HG03520 (cell line): ENCODE data around the gene PLCB4.
"Not testable (repeated sequence)": the region's sequence is repeated elsewhere in the genome, so short reads cannot be mapped to it uniquely, and the experiment has no call there.

Experiments
- ATAC-seq: cut with Tn5 transposase; IDR thresholded peaks from one replicate; pipeline ENCODE4 v1.9.1; 2021; ENCODE audit warnings: mild to moderate bottlenecking, moderate library complexity; ENCODE audit not compliant: unreplicated experiment

PLCB4 gene

GRCh38 chr20:9068841-9069663, at the start of gene PLCB4:
Gene PLCB4 (plus strand): TSS chr20:9069087. CDS start chr20:9307815, 238,728 bp downstream.
- ATAC-seq = no peak

DNA sequence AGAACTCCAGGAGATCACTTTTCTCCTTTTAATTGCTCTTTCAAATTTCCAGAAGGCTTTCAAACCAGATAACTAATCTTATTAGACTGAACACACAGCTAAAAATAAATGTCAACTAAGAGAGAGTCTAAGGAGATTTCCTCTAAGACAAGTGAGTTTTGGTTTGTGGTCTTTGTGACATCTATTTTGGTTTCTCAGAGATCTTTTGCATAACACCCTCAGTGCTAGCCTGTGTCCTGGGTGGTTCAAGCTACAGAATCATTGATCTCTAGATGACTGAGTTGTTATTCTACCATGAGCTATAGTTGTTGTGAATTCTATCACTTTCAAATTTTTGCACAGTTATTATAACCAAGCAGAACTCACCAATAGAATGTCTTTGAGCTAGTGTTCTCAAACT, 49.1 kb upstream of the PLCB4 start:
- no peak for ATAC-seq

- no peak for ATAC-seq
These were observed 47.7 kb upstream of the PLCB4 start for GRCh38 chr20:9021216-9021615.

DNA sequence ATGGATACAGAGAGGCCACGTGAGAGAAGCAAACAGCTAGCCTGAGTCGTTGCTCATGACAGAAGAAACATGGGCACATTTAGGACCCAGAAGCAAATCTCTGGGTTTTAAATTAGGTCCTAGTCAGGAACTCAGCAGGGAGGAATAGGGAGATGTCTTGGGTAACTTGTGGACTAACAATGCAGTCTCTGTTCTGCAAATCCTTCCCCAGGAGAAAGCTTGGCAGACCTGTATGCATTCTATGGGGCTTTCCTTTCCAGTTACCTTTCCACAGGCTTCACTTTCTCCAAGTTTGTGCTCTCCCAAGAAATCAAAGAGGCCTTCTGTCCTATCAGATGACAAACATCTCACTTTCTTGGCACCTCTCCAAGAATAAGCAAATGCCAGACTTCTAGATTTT, 47.2 kb upstream of the PLCB4 start:
- ATAC-seq = no peak

DNA sequence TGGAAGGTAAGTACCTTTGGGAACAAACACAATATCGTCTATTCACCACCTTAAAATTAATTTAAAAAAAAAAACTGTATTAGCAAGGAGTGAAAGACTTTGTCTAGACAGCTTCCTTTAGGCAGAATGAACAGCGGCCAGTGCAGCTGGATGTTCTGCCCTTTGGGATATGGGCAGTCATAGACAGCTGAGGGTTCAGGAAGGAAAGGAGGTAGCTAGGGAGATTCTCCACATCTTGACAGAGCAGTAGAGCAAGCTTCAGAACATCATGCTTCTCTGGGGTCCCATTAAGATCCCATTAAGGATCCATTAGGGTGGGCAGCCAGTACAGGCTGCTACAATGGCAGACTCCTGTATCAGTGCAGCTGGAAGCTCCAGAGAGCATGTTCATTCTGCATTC, 46.5 kb upstream of the PLCB4 start:
- no peak for ATAC-seq

- ATAC-seq = no peak
These were observed 44.3 kb upstream of the PLCB4 start for GRCh38 chr20:9024606-9025005.

DNA sequence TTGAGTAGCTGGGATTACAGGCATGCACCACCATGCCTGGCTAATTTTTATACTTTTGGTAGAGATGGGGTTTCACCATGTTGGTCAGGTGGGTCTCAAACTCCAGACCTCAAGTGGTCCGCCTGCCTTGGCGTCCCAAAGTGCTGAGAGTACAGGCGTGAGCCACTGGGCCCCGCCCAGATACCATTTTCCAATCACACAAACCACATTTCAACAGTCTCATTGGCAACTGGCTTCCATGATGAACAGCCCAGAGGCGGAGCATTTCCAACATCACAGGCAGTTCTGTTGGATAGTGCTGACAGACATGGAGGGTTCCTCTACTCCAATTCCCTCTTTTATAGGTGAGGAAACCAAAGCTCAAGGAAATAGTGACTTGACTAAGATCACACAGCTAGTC, 43.9 kb upstream of the PLCB4 start:
- ATAC-seq = no peak

DNA sequence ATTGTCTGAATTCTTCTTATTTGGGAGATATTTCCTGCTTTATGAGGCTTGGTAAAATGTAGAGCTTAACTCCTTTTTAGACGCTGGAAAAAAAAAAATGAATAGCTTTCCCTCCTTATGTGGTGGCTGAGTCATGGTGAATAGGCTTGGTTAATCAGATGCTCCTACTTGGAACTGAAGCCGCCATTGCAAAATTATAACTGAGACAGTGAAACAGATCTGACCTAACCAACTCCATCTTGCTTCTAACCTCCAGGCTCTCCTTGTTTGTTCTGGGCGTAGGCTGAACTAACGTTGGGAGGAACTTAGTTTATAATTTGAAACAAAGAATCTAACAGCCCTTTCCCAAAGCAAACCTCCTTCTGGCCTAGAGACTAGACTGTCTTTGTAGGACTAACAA, 43.2 kb upstream of the PLCB4 start:
- no peak for ATAC-seq

- ATAC-seq = no peak
These were observed 41.3 kb upstream of the PLCB4 start for GRCh38 chr20:9027626-9028025.

DNA sequence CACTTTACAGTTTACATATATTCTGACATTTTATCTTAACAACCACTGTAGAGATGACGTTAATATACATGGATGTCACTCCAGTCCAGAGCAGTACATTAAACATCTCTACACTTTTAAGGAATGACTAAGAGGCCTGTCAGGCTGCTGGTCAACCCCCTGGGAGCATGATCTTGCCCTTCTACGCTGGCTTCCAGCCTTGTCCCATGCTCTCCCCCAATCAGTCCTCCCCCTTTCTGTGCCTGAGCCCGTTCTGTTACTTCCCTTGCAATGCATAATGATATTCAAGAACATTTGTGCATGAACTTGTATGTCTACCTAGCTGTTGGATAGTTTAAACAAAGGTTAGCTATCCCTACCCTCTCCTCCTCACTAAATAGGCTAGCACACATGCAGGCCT, 40.5 kb upstream of the PLCB4 start:
- no peak for ATAC-seq

DNA sequence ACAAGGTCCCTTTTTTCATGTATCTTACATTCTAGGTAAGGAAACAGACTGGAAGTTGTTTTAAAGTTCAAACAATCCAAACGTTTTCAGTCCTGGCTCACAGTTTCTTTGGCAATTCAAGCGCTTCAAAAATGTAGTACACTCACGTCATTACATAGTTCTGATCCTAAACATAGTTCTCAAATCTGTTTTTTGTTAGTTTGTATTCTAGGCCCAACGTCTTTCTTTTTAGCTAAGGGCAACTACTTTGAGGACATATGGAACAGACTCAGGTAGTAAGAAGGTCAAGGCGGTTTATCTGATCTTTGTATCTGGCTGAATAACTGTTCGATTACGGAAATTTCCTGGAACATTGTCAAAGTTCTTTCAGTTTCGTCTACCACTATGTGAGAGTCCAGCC, 36.9 kb upstream of the PLCB4 start:
- ATAC-seq = no peak

DNA sequence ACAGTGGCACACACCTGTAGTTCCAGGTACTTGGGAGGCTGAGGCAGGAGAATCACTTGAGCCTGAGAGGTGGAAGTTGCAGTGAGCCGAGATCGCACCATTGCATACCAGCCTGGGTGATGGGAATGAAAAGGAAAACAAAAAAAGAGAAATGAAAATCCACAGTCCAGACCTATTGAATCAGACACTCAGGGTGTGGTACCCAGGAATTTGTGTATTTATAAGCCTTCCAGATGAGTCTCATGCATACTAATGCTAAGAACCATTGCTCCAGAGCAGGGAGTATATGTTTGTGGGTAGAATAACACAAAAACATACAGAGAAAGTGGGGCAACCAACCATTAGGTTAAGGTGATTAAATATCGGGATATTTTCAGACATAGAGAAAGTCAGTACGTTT, 36.1 kb upstream of the PLCB4 start:
- ATAC-seq = no peak

DNA sequence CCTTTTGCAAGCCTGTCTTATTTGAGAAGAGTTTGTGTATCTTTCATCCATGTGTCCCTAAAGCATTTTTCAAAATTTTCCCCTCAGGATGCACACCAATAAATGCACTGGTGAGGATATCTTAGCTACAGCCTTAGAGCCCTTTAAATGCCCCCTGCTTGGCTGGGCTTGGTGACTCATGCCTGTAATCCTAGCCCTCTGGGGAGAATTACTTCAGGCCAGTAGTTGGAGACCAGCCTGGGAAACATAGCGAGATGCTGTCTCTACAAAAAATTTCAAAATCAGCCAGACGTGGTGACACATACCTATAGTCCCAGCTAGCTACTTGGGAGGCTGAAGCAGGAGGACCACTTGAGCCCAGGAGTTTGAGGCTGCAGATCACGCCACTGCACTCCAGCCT, 33.8 kb upstream of the PLCB4 start:
- ATAC-seq = no peak

GRCh38 chr20:9036593-9036992, 32.3 kb upstream of the PLCB4 start:
- ATAC-seq = no peak

GRCh38 chr20:9038791-9039535, 29.9 kb upstream of the PLCB4 start:
- ATAC-seq = no peak

- ATAC-seq = no peak
These were observed 27.9 kb upstream of the PLCB4 start for GRCh38 chr20:9040863-9041524.

DNA sequence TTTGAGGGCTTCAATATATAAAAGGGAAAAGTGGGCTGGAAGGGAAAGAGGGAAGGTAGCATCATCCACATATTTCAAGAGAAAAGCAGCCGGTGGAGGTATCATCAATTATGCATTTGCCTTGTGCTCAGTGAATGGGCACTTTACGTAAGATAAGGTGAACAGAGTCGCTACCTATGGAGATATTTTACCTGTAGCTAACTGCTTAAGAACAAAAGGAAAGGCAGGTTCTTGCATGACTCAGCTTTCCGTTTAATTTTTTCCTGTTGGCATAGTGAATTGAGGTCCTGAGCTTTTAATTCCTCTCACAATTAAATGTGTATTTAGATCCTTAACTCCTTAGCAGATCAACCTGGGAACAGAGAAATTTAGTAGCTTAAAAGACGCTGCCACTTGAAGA, 25.5 kb upstream of the PLCB4 start:
- ATAC-seq = no peak

GRCh38 chr20:9047928-9048327, 21.0 kb upstream of the PLCB4 start:
- not testable (repeated sequence) for ATAC-seq

GRCh38 chr20:9051508-9051907, 17.4 kb upstream of the PLCB4 start:
- no peak for ATAC-seq

- ATAC-seq = no peak
These were observed 16.8 kb upstream of the PLCB4 start for GRCh38 chr20:9052136-9052535.

- ATAC-seq = no peak
These were observed 15.8 kb upstream of the PLCB4 start for GRCh38 chr20:9053108-9053507.

GRCh38 chr20:9054176-9054575, 14.7 kb upstream of the PLCB4 start:
- no peak for ATAC-seq
